ENCODE results near the gene ADAMTSL4.

ADAMTSL4 gene

DNA sequence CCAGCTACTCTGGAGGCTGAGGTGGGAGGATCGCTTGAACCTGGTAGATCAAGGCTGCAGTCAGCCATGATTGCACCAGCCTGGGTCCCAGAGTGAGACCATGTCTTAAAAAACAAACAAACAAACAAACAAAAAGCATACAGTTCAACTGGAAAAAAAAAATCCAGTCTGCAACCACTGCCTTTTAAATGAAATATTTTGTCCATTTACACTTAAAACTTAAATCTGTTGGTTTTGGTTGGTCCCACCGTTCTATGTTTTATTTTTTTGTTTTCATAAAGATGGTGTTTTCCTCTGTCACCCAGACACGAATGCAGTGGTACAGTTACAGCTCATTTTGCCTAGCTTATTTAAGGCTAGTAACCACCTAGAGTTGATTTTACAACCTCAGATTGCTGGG is 23.9 kb upstream of the ADAMTSL4 start:
- TF ChIP-seq, protein P1, sequence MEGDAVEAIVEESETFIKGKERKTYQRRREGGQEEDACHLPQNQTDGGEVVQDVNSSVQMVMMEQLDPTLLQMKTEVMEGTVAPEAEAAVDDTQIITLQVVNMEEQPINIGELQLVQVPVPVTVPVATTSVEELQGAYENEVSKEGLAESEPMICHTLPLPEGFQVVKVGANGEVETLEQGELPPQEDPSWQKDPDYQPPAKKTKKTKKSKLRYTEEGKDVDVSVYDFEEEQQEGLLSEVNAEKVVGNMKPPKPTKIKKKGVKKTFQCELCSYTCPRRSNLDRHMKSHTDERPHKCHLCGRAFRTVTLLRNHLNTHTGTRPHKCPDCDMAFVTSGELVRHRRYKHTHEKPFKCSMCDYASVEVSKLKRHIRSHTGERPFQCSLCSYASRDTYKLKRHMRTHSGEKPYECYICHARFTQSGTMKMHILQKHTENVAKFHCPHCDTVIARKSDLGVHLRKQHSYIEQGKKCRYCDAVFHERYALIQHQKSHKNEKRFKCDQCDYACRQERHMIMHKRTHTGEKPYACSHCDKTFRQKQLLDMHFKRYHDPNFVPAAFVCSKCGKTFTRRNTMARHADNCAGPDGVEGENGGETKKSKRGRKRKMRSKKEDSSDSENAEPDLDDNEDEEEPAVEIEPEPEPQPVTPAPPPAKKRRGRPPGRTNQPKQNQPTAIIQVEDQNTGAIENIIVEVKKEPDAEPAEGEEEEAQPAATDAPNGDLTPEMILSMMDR (IDR thresholded peaks at IDR 0.05), result no peak
- TF ChIP-seq ZFX (IDR thresholded peaks at IDR 0.05; ENCODE audit: borderline replicate concordance), result no peak
- H3K27ac ChIP-seq, result no peak overlapping the region

DNA sequence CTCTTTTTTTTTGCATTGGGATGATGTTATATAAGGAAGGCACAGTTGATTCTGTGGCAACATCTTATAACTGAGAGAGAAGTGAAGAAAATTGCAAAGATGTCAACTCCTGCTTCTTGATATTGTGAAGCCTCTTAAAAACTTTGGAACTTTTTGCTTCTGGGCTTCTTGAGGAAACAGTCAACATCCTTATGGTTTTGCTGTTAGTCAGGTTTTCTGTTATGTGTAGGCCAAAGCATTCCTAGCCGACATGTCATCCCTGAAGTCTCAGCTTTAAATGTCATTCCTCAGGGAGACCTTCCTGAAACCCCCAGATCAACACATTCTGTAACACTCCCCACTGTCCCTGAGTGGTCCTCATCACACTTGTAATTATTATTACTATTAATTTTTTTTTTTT is 21.0 kb upstream of the ADAMTSL4 start:
- H3K27ac ChIP-seq, result no peak overlapping the region
- no peak for TF ChIP-seq ZFX (IDR thresholded peaks at IDR 0.05; ENCODE audit: borderline replicate concordance)
- TF ChIP-seq, protein P1 (IDR thresholded peaks at IDR 0.05), result no peak

DNA sequence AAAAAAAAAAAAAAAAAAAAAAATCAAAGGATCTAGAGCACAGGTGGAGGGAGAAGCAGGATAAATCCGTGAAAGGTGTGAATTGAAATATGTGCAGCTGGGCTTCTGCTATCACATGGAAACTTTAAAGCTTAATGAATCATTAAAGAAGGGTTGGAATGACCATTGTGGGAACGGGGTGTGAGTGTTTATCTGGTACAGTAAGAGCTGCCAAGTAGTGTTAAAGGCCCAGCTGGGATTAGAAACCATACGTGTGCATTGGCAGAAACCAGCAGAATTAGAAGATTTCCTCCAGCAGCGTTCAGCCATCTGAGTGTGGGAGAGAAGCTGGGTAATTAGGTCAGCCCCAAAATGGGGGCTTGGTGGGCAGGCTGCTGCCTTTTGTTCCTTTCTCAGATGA is 20.2 kb upstream of the ADAMTSL4 start:
- TF ChIP-seq, protein P1 (IDR thresholded peaks at IDR 0.05), result no peak
- TF ChIP-seq ZFX (IDR thresholded peaks at IDR 0.05; ENCODE audit: borderline replicate concordance), result no peak
- no peak overlapping the region for H3K27ac ChIP-seq

DNA sequence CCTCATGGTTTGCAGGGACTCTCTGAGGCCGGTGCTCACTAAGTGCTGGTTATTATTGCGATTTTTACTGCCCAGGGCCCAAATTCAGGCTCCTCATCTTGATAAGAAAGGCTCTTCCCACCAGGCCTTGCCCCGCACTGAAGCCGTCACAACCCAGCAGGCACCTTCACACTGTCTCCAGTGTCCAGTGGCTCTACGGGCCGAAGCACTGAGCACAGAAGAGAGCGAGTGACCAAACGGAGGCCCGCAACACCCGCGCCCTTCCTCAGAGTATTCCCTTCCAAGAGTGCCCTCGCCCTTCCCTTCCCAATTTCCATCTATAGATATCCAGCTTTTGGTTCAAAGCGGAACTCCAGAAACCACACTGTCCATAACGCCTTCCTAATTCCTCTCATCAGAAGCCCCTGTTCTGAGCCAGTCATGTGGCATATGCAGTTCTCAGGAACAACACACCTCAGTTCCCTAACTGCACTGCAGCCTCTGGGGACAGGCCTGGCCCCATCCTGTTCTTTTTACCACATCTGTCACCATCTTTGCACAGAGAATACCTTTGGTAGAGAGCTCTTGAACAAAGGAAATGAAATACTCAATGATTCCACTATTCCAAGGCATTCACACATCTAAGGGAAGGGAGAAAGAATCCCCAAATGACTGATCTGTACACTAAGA is 18.6 kb upstream of the ADAMTSL4 start:
- TF ChIP-seq, protein P1 (IDR thresholded peaks at IDR 0.05), result no peak
- no peak for TF ChIP-seq ZFX (IDR thresholded peaks at IDR 0.05; ENCODE audit: borderline replicate concordance)
- H3K27ac ChIP-seq, result no peak overlapping the region

DNA sequence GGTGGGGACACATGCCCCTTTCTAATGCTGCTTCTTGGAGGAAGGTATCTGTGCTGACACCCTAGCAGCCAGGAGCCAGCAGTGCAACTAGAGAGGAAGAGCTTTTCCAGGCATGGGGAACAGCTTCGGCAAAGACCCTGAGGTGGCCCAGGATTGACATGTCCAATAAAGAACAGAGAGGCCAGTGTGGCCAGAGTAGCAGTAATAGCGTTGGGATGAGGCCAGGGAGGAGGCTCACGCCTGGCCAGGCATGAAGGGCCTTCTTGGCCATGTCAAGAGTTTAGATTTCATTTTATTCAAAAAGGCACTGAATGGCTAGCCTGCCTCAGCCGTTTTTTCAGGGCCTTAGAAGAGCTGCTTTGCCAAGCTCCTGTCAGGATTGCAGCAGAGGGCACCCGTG is 16.3 kb upstream of the ADAMTSL4 start:
- TF ChIP-seq, protein P1 (IDR thresholded peaks at IDR 0.05), result peak; percentile 75
- no peak for TF ChIP-seq ZFX (IDR thresholded peaks at IDR 0.05; ENCODE audit: borderline replicate concordance)
- peak overlapping the region; percentile 45 for H3K27ac ChIP-seq

DNA sequence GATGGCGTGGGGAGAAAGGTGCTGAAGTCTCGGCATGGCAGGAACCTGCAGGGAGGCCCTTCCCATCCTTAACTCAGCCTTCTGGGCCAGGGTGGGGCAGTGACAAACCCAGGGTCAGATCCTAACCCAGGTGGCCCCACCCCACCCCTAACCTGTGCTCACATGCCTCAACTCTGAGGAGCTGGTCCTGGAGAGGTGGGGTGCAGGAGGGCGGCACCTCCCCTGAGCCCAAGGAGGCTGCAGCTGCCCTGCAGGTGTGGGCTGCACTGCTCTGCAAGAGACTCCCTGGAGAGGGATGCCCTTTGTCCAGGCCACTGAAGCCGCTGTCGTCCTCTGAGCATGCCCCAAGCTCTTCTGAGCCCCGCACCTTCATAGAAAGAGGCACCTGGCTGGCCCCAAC is 15.2 kb upstream of the ADAMTSL4 start:
- TF ChIP-seq, protein P1 (IDR thresholded peaks at IDR 0.05), result no peak
- TF ChIP-seq ZFX (IDR thresholded peaks at IDR 0.05; ENCODE audit: borderline replicate concordance), result no peak
- no peak overlapping the region for H3K27ac ChIP-seq

DNA sequence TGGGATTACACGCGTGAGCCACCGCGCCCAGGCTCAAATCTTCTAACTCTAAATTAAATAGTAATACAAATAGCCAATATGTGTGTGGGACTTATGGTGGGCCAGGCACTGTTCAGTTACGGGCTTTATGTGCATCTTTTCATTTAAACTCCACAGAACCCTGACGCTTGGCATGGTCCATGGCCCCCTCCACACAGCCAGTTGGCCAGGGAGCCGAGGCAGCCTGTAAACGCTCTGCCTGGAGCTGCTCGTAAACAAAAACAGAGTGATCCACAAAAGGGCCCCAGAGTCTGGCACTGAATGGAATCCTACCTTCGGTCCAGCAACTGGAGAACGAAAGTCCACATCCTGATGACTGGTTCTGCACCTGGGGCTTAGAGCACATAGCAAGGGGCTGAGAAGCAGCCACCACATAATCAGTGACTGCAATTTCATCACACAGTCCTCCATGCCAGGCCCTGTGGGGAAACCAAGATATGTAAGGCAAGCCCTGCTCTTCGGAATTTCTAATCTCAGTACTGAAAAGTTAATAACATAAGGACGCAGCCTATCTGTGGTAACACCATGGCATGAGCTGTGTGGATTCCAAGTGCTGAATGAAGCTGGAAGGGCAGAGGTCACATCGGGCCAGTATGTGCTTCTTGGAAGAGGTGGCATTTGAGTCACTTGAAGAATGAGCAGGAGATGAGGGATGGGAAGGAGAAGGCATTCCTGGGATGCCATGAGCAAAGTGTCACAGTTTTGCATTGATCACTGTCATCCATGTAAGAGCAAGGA is 13.5 kb upstream of the ADAMTSL4 start:
- TF ChIP-seq, protein P1 (IDR thresholded peaks at IDR 0.05), result no peak
- no peak for TF ChIP-seq ZFX (IDR thresholded peaks at IDR 0.05; ENCODE audit: borderline replicate concordance)
- no peak overlapping the region for H3K27ac ChIP-seq

Data from 22Rv1 (cell line).